Heart right ventricle (tissue), 16 donors: ENCODE measurements around the gene IL1RL2. TPM values are rescaled to one million over a fixed set of nuclear protein-coding genes. Genes with fewer than 3 reads are reported as not detected.

Experiments
- ATAC-seq, 8 donors: fragments of 200-7000 bp; cut with Tn5 transposase; one replicate each; pipeline ENCODE4 v1.9.1; 2020; ENCODE audit warnings: mild to moderate bottlenecking in 8 of 8, moderate library complexity in 8 of 8, moderate number of reproducible peaks in 1 of 8
- DNase-seq, 2 donors: peaks; one replicate each; pipeline ENCODE4 v3.0.0-alpha.2; 2020
- H3K27ac ChIP-seq, 10 donors: fragments of 200-600 bp; sonication (generic) in 2 of 10; one replicate each; pipeline versions ENCODE4 v1.5.0 to v1.8.0; 2020 to 2022; ENCODE audit warnings: mild to moderate bottlenecking in 3 of 10
- H3K27me3 ChIP-seq, 7 donors: fragments of 200-600 bp; one replicate each; pipeline ENCODE4 v1.8.0; 2021 to 2022; ENCODE audit warnings: mild to moderate bottlenecking in 2 of 7
- H3K36me3 ChIP-seq, 9 donors: fragments of 200-600 bp; sonication (generic) in 1 of 9; one replicate each; pipeline versions ENCODE4 v1.5.0 to v1.8.0; 2020 to 2022; ENCODE audit warnings: mild to moderate bottlenecking in 2 of 9
- H3K4me1 ChIP-seq, 9 donors: fragments of 200-600 bp; sonication (generic) in 1 of 9; one replicate each; pipeline versions ENCODE4 v1.5.0 to v1.8.0; 2020 to 2022; ENCODE audit warnings: mild to moderate bottlenecking in 4 of 9
- H3K4me3 ChIP-seq, 10 donors: fragments of 200-600 bp; sonication (generic) in 2 of 10; one replicate each; pipeline versions ENCODE4 v1.5.0 to v1.8.0; 2020 to 2022; ENCODE audit warnings: mild to moderate bottlenecking in 7 of 10, moderate library complexity in 2 of 10
- H3K9me3 ChIP-seq, 11 donors: fragments of 200-600 bp in 10 of 11; sonication (generic) in 2 of 11; one replicate each; pipeline versions ENCODE4 v1.5.0 to v1.8.0; 2013 to 2022; ENCODE audit warnings: mild to moderate bottlenecking in 2 of 11, control low read depth in 1 of 11, moderate library complexity in 1 of 11
- WGBS, 2 donors: extraction: QIAGEN DNeasy Blood & Tissue Kit; methylation state at CpG; one replicate each; pipeline ENCODE4 v1.1.7; 2013; ENCODE audit warnings: inconsistent platforms in 1 of 2; 5-methylcytosine and 5-hydroxymethylcytosine counted together
- intact Hi-C, 10 donors: fragments of 100-400 bp; cut with DNase I; formaldehyde crosslinking; loops; one replicate each; pipeline versions ENCODE4 v1.11.1 to v1.14.2; 2022
- polyA plus RNA-seq, 2 donors: library from polyadenylated mRNA; stranded (reverse); fragments of 200-250 nt; gene quantifications; one replicate each; pipeline ENCODE4 v1.2.3, GENCODE V29; 2013
- total RNA-seq, 10 donors: library from RNA; stranded (reverse); fragmentation: NEBNext Ultra II Directional in 3 of 10; extraction: Animal tissue kit (Norgen Biotek cat#: 25700) in 3 of 10; gene quantifications; one replicate each; pipeline versions ENCODE4 v1.2.1 to v1.2.4, GENCODE V29; 2021 to 2023
- TF ChIP-seq, protein P1 (sequence below), 9 donors: fragments of 200-600 bp; sonication (generic) in 2 of 9; IDR thresholded peaks; one replicate each; pipeline versions ENCODE4 v1.5.0 to v1.8.0; 2021 to 2022; ENCODE audit warnings: antibody characterized with exemption in 9 of 9, mild to moderate bottlenecking in 5 of 9, moderate library complexity in 1 of 9
- donor health status: Arrhythmogenic right ventricular cardiomyopathy.
- donor health status: ischemic (EF 13 %, LVEDD 7.1; RV severe dilation, severe dysfunction).
- donor health status: healthy with polysubstance abuse.
- donor health status: DM: no; HTN: yes; CAD: no.
- donor health status: DM: no; HTN: no; CAD: no.
- donor health status: ischemic (EF 25% LVEDD 6.9; RV normal size, moderate dysfunction).
- donor health status: ischemic (EF 25% LVEDD 5.7; RV mildly dilated, moderate dysfunction).
- donor health status: healthy.
- donor health status: DM: yes; HTN: yes; CAD: no.
- donor health status: Ischemic cardiomyopathy.
- donor health status: ischemic (EF 35%, LVEDD 5.7; RV mildly dilated, moderate dysfunction).
- donor health status: nonischemic (EF 11% LVEDD 7.7; RV severe dilation, severe dysfunction).
- donor health status: DM: yes; HTN: yes; CAD: no.
- donor health status: PGD.
- donor health status: ischemic (EF 29% LVEDD 5.4; RV normal size, mild dysfunction).
- donor health status: nonischemic (EF 23%, LVEDD 6.1; RV moderate dilation, normal function).

The IL1RL2 gene
- total and polyA plus RNA-seq, 12 donors = 0.11 to 0.92 (median 0.29) TPM; not detected in 5

DNA sequence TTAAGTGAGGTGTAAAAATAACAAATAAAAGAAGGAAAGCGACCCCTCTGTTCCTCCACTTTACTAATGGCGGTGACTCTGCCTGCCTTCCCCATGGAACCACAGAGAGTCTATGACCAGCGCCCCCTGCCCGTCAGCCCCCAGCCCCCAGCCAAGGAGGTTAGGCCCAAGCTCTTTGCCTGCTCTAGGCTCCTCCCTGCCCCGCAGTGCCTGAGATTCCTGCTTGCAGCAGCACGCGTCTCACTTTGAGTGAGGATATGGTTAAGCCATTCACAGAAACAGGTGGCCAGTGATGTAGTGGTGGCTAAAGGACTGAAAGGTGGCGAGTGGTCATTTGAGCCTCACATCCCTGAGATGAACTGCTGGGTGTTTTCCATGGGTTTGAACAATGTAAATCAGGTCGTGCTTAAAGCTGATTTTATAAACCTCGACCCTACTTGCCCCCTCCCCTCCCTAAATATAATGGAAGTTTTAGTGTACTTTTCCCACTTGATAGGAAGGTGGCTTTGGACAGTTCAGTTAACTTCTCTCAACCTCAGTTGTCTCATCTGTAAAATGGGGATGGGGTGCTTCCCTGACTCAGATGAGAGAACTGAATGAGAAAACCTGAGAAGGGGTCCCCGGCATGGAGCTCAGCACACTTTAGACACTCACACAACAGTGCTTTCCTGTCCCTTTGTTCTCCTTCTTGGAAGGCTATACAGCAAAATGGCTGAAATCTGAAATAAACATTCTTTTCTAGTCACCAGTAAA lies 46.5 kb downstream of the IL1RL2 start:
- intact Hi-C loops = loop anchor here in 2 of 10 donors (10.0 kb wide), 2 partner anchors 49 to 59 kb away; partner anchors contain the start of gene IL1RL2 (in 1 of the 2)
- TF ChIP-seq, protein P1, sequence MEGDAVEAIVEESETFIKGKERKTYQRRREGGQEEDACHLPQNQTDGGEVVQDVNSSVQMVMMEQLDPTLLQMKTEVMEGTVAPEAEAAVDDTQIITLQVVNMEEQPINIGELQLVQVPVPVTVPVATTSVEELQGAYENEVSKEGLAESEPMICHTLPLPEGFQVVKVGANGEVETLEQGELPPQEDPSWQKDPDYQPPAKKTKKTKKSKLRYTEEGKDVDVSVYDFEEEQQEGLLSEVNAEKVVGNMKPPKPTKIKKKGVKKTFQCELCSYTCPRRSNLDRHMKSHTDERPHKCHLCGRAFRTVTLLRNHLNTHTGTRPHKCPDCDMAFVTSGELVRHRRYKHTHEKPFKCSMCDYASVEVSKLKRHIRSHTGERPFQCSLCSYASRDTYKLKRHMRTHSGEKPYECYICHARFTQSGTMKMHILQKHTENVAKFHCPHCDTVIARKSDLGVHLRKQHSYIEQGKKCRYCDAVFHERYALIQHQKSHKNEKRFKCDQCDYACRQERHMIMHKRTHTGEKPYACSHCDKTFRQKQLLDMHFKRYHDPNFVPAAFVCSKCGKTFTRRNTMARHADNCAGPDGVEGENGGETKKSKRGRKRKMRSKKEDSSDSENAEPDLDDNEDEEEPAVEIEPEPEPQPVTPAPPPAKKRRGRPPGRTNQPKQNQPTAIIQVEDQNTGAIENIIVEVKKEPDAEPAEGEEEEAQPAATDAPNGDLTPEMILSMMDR (IDR thresholded peaks at IDR 0.05) = no peak
- Histone ChIP-seq H3K27ac (no peak overlapping the region), H3K4me3 (no peak overlapping the region), H3K36me3 (no peaks in the 10 kb centered on the region), H3K4me1 (peaks cover 2 to 24% (median 7%) of the 10 kb centered on the region in 9 donors), H3K9me3 (no peaks in the 10 kb centered on the region), H3K27me3 (no peaks in the 10 kb centered on the region)
- 93 to 95% methylated on average over 11 of the region's 11 CpGs for WGBS, 2 donors
- DNase-seq (no peak), ATAC-seq (no peak)

DNA sequence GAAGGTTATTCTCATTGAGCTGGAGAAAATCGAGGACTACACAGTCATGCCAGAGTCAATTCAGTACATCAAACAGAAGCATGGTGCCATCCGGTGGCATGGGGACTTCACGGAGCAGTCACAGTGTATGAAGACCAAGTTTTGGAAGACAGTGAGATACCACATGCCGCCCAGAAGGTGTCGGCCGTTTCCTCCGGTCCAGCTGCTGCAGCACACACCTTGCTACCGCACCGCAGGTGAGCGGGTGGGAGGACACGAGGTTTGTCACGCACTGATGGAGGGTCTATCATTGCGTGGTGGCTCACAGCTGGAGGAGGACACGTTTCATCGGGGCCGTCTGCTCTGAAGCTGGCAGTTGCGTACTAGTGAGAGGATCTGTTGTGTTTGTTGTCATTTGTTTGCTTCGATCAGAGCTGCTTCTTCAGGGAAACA lies 48.2 kb downstream of the IL1RL2 start:
- Histone ChIP-seq H3K36me3 (no peaks in the 10 kb centered on the region), H3K4me3 (no peak overlapping the region), H3K4me1 (peaks cover 0 to 20% (median 7%) of the 10 kb centered on the region in 9 donors), H3K9me3 (no peaks in the 10 kb centered on the region), H3K27ac (no peak overlapping the region), H3K27me3 (peaks cover 0 to 6% (median 0%) of the 10 kb centered on the region in 7 donors)
- intact Hi-C loops = loop anchor here in 3 of 10 donors (5.0 to 10.0 kb wide), 3 partner anchors 48 to 60 kb away; partner anchors contain the start of gene IL1RL2 (in 2 of the 3)
- 95% methylated on average over 18 of the region's 18 CpGs for WGBS, 2 donors
- DNase-seq (no peak), ATAC-seq (no peak)
- TF ChIP-seq, protein P1 (IDR thresholded peaks at IDR 0.05) = no peak

DNA sequence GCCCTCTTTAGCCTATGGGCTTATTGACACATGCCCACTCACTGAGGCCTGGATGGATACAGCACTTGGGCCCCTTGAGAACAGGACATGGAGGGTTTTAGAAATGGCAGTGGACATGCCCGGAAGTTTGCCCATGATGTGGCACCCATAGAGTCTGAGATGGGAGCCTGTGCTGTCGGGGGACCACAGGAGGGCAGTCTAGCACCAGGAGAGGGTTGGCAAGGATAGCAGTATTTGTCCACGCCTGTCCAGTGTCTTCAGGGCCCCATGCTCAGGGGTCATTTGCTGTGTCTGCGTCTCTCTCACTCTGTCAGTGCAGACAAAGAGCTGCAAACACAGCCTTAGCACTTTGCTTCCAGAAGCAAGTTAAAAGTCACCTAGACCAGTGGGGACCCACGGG lies 48.7 kb downstream of the IL1RL2 start:
- Histone ChIP-seq H3K9me3 (no peaks in the 10 kb centered on the region), H3K27me3 (peaks cover 0 to 6% (median 0%) of the 10 kb centered on the region in 7 donors), H3K36me3 (no peaks in the 10 kb centered on the region), H3K27ac (no peak overlapping the region), H3K4me1 (peaks cover 0 to 24% (median 12%) of the 10 kb centered on the region in 9 donors), H3K4me3 (no peak overlapping the region)
- intact Hi-C loops = loop anchor here in 3 of 10 donors (5.0 to 10.0 kb wide), 3 partner anchors 48 to 61 kb away; partner anchors contain the start of gene IL1RL2 (in 2 of the 3)
- DNase-seq (no peak), ATAC-seq (peak in 1 of 8 donors; percentile 28)
- TF ChIP-seq, protein P1 (IDR thresholded peaks at IDR 0.05) = peak in 3 of 9 donors; percentile 18 to 40 (median 21)
- WGBS, 2 donors = 80 to 84% methylated on average over 5 of the region's 5 CpGs

DNA sequence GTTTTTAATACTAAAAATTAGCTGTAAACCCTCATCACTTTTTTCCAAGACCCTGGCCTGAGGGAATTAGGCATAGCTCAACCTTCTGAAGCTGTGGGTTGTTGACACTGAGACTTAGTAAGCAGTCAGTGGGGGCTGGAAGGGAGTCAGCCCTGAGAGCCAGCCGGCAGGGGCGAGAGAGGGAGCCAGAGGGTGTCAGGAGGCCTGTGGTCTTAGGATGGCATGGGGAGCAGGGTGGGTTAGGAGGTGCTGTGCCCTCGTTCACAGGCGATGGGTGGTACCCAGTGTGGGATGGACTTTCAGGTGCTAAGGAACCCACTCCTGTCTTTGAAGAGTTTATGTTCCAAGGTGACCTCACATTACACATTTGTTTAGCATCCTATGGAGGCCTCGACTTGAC lies 49.3 kb downstream of the IL1RL2 start:
- no peak for ATAC-seq
- Histone ChIP-seq H3K27ac (no peak overlapping the region), H3K4me1 (peaks cover 0 to 30% (median 18%) of the 10 kb centered on the region in 9 donors), H3K36me3 (no peaks in the 10 kb centered on the region), H3K27me3 (peaks cover 0 to 6% (median 0%) of the 10 kb centered on the region in 7 donors), H3K9me3 (no peaks in the 10 kb centered on the region), H3K4me3 (no peak overlapping the region)
- DNase-seq = no peak
- intact Hi-C loops = loop anchor here in 3 of 10 donors (5.0 to 10.0 kb wide), 3 partner anchors 49 to 61 kb away; partner anchors contain the start of gene IL1RL2 (in 2 of the 3)
- TF ChIP-seq, protein P1 (IDR thresholded peaks at IDR 0.05) = no peak
- 75 to 96% methylated on average over 5 of the region's 5 CpGs for WGBS, 2 donors
